IMR-90 (cell line): ENCODE results near the gene NCOA7. TPM values are rescaled to one million over a fixed set of nuclear protein-coding genes. Genes with fewer than 3 reads are reported as not detected.

Source experiments
- ATAC-seq: fragments of 200-7000 bp; cut with Tn5 transposase; 2 replicates; pipeline ENCODE4 v1.9.1; 2020; ENCODE audit warnings: low read depth, mild to moderate bottlenecking, moderate library complexity
- BruUV-seq: library from RNA; stranded (reverse); fragments of 400-500 nt; replicated peaks from 2 replicates; lab custom pipeline; 2021; lab: Mats Ljungman, UMichigan
- CTCF ChIA-PET: fragments of 300-600 bp; formaldehyde crosslinking; extraction: SDS; loops from one replicate; lab custom pipeline; 2021; ENCODE audit warnings: antibody characterized with exemption; lab: Yijun Ruan, JAX
- POLR2A ChIA-PET: fragments of 300-600 bp; sonication (Branson Sonifier 250); formaldehyde crosslinking; loops from one replicate; lab custom pipeline; 2022; ENCODE audit warnings: antibody characterized with exemption; ENCODE audit not compliant: unreplicated experiment; lab: Charles Lee
- DNase-seq: peaks from one replicate; pipeline ENCODE4 v3.0.0; 2013
- H2AFZ ChIP-seq: replicated peaks from 2 replicates; pipeline ENCODE3; 2013; ENCODE audit warnings: low read length, mild to moderate bottlenecking; ENCODE audit not compliant: poor library complexity
- H2AK5ac ChIP-seq: 2 replicates; pipeline ENCODE4 v1.6.1; 2013; ENCODE audit warnings: low read depth, low read length, inconsistent platforms
- H2AK9ac ChIP-seq: replicated peaks from 2 replicates; pipeline ENCODE3; 2013; ENCODE audit warnings: mild to moderate bottlenecking, low read depth, low read length, moderate library complexity; ENCODE audit not compliant: poor library complexity
- H2BK120ac ChIP-seq: 2 replicates; pipeline ENCODE4 v1.6.1; 2013; ENCODE audit warnings: low read depth, low read length, inconsistent platforms
- H2BK15ac ChIP-seq: 3 replicates; pipeline ENCODE4 v1.6.1; 2013; ENCODE audit warnings: low read depth, low read length, inconsistent platforms
- H2BK20ac ChIP-seq: 2 replicates; pipeline ENCODE4 v1.6.1; 2013; ENCODE audit warnings: low read depth, mild to moderate bottlenecking, inconsistent platforms, low read length, moderate library complexity
- H2BK5ac ChIP-seq: 2 replicates; pipeline ENCODE4 v1.6.1; 2013; ENCODE audit warnings: mild to moderate bottlenecking, low read depth, low read length, inconsistent platforms; ENCODE audit not compliant: poor library complexity, severe bottlenecking
- H3K14ac ChIP-seq: replicated peaks from 2 replicates; pipeline ENCODE4 v1.6.1; 2013; ENCODE audit warnings: low read depth, low read length, inconsistent platforms
- H3K18ac ChIP-seq: 2 replicates; pipeline ENCODE4 v1.6.1; 2013; ENCODE audit warnings: low read depth, low read length, control low read depth
- H3K23ac ChIP-seq: 2 replicates; pipeline ENCODE4 v1.6.1; 2013; ENCODE audit warnings: low read depth, low read length, inconsistent platforms
- H3K27ac ChIP-seq: 2 replicates; pipeline ENCODE4 v1.5.1; 2013; ENCODE audit warnings: mild to moderate bottlenecking, control low read depth, low read length; ENCODE audit not compliant: insufficient read depth
- H3K27me3 ChIP-seq: 2 replicates; pipeline ENCODE4 v1.6.1; 2013; ENCODE audit warnings: low read length; ENCODE audit not compliant: control insufficient read depth, insufficient read depth
- H3K36me3 ChIP-seq: 2 replicates; pipeline ENCODE4 v1.6.1; 2013; ENCODE audit warnings: low read length, mixed read lengths; ENCODE audit not compliant: control insufficient read depth, insufficient read depth
- H3K4ac ChIP-seq: 2 replicates; pipeline ENCODE4 v1.6.1; 2013; ENCODE audit warnings: low read depth, low read length, inconsistent platforms
- H3K4me1 ChIP-seq: 2 replicates; pipeline ENCODE4 v1.6.1; 2013; ENCODE audit warnings: low read length, mixed read lengths; ENCODE audit not compliant: control insufficient read depth, insufficient read depth
- H3K4me2 ChIP-seq: 2 replicates; pipeline ENCODE4 v1.6.1; 2013; ENCODE audit warnings: low read depth, mild to moderate bottlenecking, control low read depth, low read length, moderate library complexity
- H3K4me3 ChIP-seq: 2 replicates; pipeline ENCODE4 v1.5.1; 2013; ENCODE audit warnings: low read depth, mild to moderate bottlenecking, control low read depth, low read length, moderate library complexity; ENCODE audit not compliant: insufficient read depth
- H3K56ac ChIP-seq: 2 replicates; pipeline ENCODE4 v1.6.1; 2013; ENCODE audit warnings: low read length, inconsistent platforms; ENCODE audit not compliant: insufficient read depth; ENCODE audit errors: extremely low read depth
- H3K79me1 ChIP-seq, 2 experiments: 2 replicates each; pipeline ENCODE4 v1.6.1; 2013; ENCODE audit warnings: low read length in 2 of 2, inconsistent platforms in 1 of 2, low read depth in 1 of 2
- H3K9ac ChIP-seq: 2 replicates; pipeline ENCODE4 v1.6.1; 2013; ENCODE audit warnings: low read depth, low read length, control low read depth
- H3K9me1 ChIP-seq: 2 replicates; pipeline ENCODE4 v1.6.1; 2013; ENCODE audit warnings: low read length, inconsistent platforms; ENCODE audit not compliant: insufficient read depth
- H3K9me3 ChIP-seq: 2 replicates; pipeline ENCODE4 v1.6.1; 2013; ENCODE audit warnings: low read length; ENCODE audit not compliant: control insufficient read depth, insufficient read depth
- H4K20me1 ChIP-seq: 2 replicates; pipeline ENCODE4 v1.6.1; 2013; ENCODE audit warnings: low read length, inconsistent platforms; ENCODE audit not compliant: insufficient read depth
- H4K5ac ChIP-seq: 2 replicates; pipeline ENCODE4 v1.6.1; 2013; ENCODE audit warnings: mild to moderate bottlenecking, low read depth, low read length, control low read depth
- H4K8ac ChIP-seq, 2 experiments: 2 replicates each; pipeline ENCODE4 v1.6.1; 2013; ENCODE audit warnings: low read depth in 2 of 2, low read length in 2 of 2, control low read depth in 1 of 2, inconsistent platforms in 1 of 2
- H4K91ac ChIP-seq: 2 replicates; pipeline ENCODE4 v1.6.1; 2013; ENCODE audit warnings: low read depth, low read length, inconsistent platforms; ENCODE audit not compliant: insufficient read depth
- CTCF ChIP-seq: conservative IDR thresholded peaks from 2 replicates; pipeline ENCODE4 v1.5.1; 2012; ENCODE audit warnings: mild to moderate bottlenecking, low read depth, low read length, improper control_type of control experiment
- MAFK ChIP-seq: IDR thresholded peaks from 2 replicates; pipeline ENCODE4 v1.6.1; 2012; ENCODE audit warnings: low read depth, low read length, improper control_type of control experiment
- MXI1 ChIP-seq: IDR thresholded peaks from 2 replicates; pipeline ENCODE4 v1.6.1; 2012; ENCODE audit warnings: low read depth, mild to moderate bottlenecking, low read length, moderate library complexity, borderline replicate concordance
- RCOR1 ChIP-seq: IDR thresholded peaks from 2 replicates; pipeline ENCODE4 v1.6.1; 2012; ENCODE audit warnings: mild to moderate bottlenecking, low read length, improper control_type of control experiment; ENCODE audit not compliant: insufficient replicate concordance
- SMC3 ChIP-seq: fragments of 150-350 bp; IDR thresholded peaks from 2 replicates; pipeline ENCODE4 v1.6.1; 2016; ENCODE audit warnings: low read depth, mild to moderate bottlenecking, antibody characterized with exemption, low read length, moderate library complexity
- WGBS, 2 experiments: methylation state at CpG; one replicate each; pipeline versions ENCODE4 v1.1.5 to v1.1.7; 2013; ENCODE audit warnings: missing lambda C conversion rate in 2 of 2; ENCODE audit not compliant: insufficient read length in 1 of 2; ENCODE audit errors: extremely low coverage in 2 of 2; 5-methylcytosine and 5-hydroxymethylcytosine counted together
- dilution Hi-C: fragments of 300-500 bp; cut with HindIII; formaldehyde crosslinking; loops from one replicate; pipeline ENCODE4 v1.14.3; 2018; ENCODE audit warnings: low sequenced_read_pairs; ENCODE audit not compliant: unreplicated experiment
- in situ Hi-C: fragments of 300-500 bp; cut with MboI; formaldehyde crosslinking; loops from 3 replicates; pipeline ENCODE4 v1.14.3; 2019; ENCODE audit warnings: low sequenced_read_pairs, inconsistent platforms, mixed read lengths
- intact Hi-C: fragments of 100-400 bp; cut with micrococcal nuclease; formaldehyde crosslinking; loops from 2 replicates; pipeline ENCODE4 v1.10.0; 2022
- polyA plus RNA-seq, 3 experiments: library from polyadenylated mRNA; depleted of rRNA; stranded (reverse); fragments of >200 nt; gene quantifications; 2 replicates each; pipeline ENCODE4 v1.2.3, GENCODE V29; 2012; ENCODE audit warnings: low replicate concordance in 1 of 3
- total RNA-seq: library from RNA; depleted of rRNA; stranded (reverse); fragments of >200 nt; gene quantifications from 2 replicates; pipeline ENCODE4 v1.2.3, GENCODE V29; 2012

The NCOA7 gene
- total and polyA plus RNA-seq, 2 of the 4 experiments (the other 2 are of a cell fraction) = 12.6 to 12.9 TPM

GRCh38 chr6:125773387-125774341, 17.1 kb upstream of the NCOA7 start:
- H2AFZ ChIP-seq = no peak overlapping the region
- H4K91ac ChIP-seq = no peak overlapping the region
- WGBS, 2 experiments = no CpG with 5 or more reads among the region's 4 CpGs
- no peaks in the 10 kb centered on the region for H4K20me1 ChIP-seq
- H2BK5ac ChIP-seq = no peak overlapping the region
- H3K14ac ChIP-seq = no peak overlapping the region
- H3K56ac ChIP-seq = no peak overlapping the region
- no peak for TF ChIP-seq MAFK
- TF ChIP-seq SMC3 = no peak
- TF ChIP-seq RCOR1 = no peak
- TF ChIP-seq MXI1 = no peak
- TF ChIP-seq CTCF = no peak
- H3K18ac ChIP-seq = no peak overlapping the region
- no TSS peak for BruUV-seq
- no peak overlapping the region for H3K4me2 ChIP-seq
- H2AK5ac ChIP-seq = no peak overlapping the region
- no peaks in the 10 kb centered on the region for H3K79me1 ChIP-seq
- no peak overlapping the region for H3K4me3 ChIP-seq
- no peak overlapping the region for H3K23ac ChIP-seq
- ATAC-seq (no peak), DNase-seq (no peak)
- H2BK15ac ChIP-seq = no peak overlapping the region
- H4K5ac ChIP-seq = no peak overlapping the region
- ChIA-PET POLR2A (no interaction called here), CTCF (no interaction called here)
- in situ Hi-C loops (loop anchor here (25.0 kb wide), 1 partner anchor 611 kb away; the partner anchor contains the start of gene TPD52L1), dilution Hi-C loops (no loop called here), intact Hi-C loops (no loop called here)
- H3K27me3 ChIP-seq = peaks cover 9% of the 10 kb centered on the region
- H3K9ac ChIP-seq = no peak overlapping the region
- H3K9me3 ChIP-seq = no peaks in the 10 kb centered on the region
- H3K9me1 ChIP-seq = no peaks in the 10 kb centered on the region
- no peaks in the 10 kb centered on the region for H3K4me1 ChIP-seq
- H3K4ac ChIP-seq = no peak overlapping the region
- no peak overlapping the region for H2AK9ac ChIP-seq
- no peak overlapping the region for H2BK120ac ChIP-seq
- no peak overlapping the region for H2BK20ac ChIP-seq
- no peaks in the 10 kb centered on the region for H3K36me3 ChIP-seq
- no peak overlapping the region for H3K27ac ChIP-seq
- no peak overlapping the region for H4K8ac ChIP-seq
